DMS114 treated with DMSO at 0.1 percent for 48 hours (cell line): ENCODE data around the gene MARS1.

ENCODE experiments used
- DNase-seq: peaks from one replicate; lab custom pipeline; 2025; ENCODE audit not compliant: unreplicated experiment; lab: John Stamatoyannopoulos, UW

The MARS1 gene

DNA sequence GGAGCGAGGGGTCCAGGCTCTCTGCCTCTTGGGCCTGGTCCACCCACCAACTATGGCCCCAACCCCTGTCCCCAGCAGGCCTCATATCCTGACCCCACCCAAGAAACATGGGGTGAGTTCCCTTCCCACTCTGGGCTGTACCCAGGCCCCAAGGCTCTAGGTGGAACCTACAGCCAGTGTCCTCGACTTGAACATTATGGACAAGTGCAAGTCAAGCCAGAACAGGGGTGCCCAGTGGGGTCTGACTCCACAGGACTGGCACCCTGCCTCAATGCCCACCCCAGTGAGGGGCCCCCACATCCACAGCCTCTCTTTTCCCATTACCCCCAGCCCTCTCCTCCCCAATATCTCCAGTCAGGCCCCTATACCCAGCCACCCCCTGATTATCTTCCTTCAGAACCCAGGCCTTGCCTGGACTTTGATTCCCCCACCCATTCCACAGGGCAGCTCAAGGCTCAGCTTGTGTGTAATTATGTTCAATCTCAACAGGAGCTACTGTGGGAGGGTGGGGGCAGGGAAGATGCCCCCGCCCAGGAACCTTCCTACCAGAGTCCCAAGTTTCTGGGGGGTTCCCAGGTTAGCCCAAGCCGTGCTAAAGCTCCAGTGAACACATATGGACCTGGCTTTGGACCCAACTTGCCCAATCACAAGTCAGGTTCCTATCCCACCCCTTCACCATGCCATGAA is 16.8 kb upstream of the MARS1 start:
- DNase-seq: no peak

GRCh38 chr12:57471661-57472060 is 16.2 kb upstream of the MARS1 start:
- no peak for DNase-seq

DNA sequence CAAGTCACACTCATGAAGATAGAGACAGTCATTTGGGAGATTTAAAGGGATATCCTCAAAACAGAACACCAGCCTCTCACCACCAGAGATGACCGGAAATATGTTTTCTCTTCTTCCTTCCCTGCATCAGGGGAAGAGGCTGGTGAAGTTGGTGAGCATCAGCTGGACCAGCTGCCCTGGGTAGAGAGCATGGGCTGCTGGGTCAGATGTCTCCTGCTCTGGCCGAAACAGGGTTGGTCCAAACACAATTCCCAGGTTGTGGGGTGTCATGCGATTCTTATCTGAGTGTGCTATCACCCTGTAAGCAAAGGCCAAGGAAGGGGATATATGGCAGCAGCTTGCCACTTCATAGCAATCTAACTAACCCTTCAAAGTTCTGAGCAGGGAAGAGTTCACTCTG is 15.5 kb upstream of the MARS1 start:
- no peak for DNase-seq

GRCh38 chr12:57473392-57473791 is 14.5 kb upstream of the MARS1 start:
- DNase-seq: no peak

GRCh38 chr12:57473886-57474285 is 14.0 kb upstream of the MARS1 start:
- DNase-seq: no peak

DNA sequence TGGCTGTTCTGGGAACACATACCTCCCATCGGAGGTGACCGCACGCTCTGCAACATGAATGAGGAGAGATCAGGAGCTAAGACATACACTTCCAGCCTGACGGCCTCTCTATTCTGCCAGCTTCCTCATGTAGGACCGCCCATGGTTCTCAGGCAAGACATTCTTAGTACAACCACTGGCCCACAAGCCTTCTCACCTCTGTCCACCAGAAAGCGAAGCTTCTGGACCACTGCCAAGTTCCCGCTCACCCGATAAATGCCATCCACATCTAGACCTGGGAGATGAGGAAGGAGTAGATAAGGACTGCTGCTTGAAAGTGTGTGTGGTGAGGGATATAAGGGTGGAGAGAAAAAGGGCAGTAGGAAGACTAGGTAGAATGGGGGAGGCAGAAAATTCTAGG is 13.4 kb upstream of the MARS1 start:
- no peak for DNase-seq

- DNase-seq: no peak
Observed at GRCh38 chr12:57474862-57475261, 13.0 kb upstream of the MARS1 start.

DNA sequence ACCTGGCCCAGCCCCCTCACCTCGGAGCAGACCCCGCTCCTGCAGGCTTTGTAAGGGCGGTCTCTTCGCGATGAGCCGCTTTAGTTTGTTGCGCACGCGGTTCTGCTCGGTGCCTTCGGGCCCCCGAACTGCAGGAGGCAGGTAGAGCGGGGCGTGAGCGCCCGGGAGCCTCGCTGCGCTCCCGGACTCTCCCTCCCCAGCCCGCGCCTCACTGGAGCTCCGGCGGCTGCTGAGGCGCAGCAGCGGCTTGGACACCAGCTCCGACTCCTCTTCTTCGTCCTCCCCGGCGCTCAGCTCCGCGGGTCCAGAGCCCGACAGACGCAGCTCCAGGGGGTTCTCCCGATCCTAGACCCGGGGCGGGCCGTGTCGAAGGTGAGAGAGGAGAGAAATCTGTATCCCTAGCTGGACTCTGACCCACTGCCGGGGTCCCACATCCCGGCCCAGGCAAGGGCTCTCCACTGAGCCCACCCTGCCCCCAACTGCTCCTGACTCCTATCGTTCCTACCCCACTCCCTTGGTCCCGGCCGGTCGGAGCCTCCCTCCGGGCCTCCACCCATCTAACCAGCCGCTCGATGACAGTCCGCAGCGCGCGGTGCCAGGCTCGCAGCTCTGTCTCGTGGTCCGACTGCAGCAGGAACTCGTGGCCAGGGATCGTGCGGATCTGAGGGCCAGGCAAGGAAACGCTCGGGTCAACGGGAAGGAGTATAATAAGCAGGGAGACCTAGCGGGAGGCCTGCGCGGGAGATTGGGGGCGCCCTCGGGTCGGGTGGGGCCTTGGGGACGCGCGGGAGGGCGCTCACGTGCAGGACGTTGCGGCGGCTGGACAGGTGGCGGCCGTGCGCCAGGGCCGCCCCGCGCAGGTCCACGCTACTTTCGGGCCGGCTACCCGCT is 12.4 kb upstream of the MARS1 start:
- DNase-seq: no peak

GRCh38 chr12:57476162-57476992 is 11.5 kb upstream of the MARS1 start:
- no peak for DNase-seq

- no peak for DNase-seq
Observed at GRCh38 chr12:57476993-57477709, 10.7 kb upstream of the MARS1 start.

- DNase-seq: no peak
Observed at GRCh38 chr12:57477710-57478681, 9.9 kb upstream of the MARS1 start.

- no peak for DNase-seq
Observed at GRCh38 chr12:57479043-57479375, 8.9 kb upstream of the MARS1 start.

- DNase-seq: no peak
Observed at GRCh38 chr12:57479376-57480115, 8.3 kb upstream of the MARS1 start, which contains the start of gene ARHGAP9. TSS of gene ARHGAP9 (minus strand) at chr12:57479866. CDS start at chr12:57479406, 460 bp downstream.

GRCh38 chr12:57481671-57482070 is 6.2 kb upstream of the MARS1 start:
- DNase-seq: no peak

DNA sequence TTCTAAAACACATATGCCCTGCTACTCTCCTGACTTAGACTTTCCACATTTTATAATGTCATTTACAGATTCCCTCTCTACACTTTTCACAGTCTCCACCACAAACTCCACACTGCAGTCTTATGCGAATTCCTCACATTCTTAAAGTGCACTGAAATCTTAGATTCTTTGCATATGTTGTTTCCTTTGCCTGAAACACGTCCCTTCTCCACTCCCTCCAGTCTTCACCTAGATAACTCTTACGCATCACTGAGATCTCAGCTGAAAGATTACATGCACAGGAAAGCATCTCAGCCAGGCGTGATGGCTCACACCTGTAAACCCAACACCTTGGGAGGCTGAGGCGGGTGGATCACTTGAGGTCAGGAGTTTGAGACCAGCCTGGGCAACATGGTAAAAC is 4.4 kb upstream of the MARS1 start:
- DNase-seq: no peak

- DNase-seq: no peak
Observed at GRCh38 chr12:57485695-57486094, 2.2 kb upstream of the MARS1 start.

- DNase-seq: no peak
Observed at GRCh38 chr12:57487055-57487596, 742 bp upstream of the MARS1 start.

DNA sequence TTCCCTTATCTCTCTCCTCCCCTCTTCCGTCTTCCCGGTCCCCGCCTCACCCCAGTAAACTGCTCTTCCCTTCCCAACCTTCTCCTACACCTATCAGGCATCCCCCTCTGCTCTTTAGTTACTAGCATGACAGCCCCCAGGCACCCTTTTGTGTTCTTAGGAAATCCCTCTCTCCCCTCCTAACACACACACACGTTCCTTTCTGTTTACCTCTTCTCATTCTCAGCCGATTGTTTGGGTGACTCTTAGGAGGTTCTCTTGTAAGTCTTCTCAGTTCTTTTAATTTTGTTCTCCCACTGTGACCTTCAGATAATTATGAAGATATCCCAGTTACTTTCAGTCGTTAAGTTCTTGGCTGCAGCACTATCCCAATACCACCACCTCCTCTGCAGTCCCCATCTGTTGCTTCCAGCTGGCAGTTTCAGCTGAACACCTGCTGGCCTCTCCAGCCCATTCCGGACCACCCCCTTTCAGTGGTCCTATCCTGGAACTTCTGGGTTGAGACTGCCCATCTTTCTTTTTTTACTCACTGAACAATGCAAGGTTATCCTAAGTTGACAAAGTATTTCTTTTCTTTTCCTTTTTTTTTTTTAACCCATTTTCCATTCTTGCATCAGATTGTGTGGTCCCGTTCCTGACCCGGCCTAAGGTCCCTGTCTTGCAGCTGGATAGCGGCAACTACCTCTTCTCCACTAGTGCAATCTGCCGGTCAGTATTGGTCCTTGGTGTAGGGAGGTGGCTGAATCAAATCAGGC is 711 bp downstream of the MARS1 start:
- DNase-seq: no peak
